ENCODE results near the gene CREBL2. TPM values are rescaled to one million over a fixed set of nuclear protein-coding genes. Genes with fewer than 3 reads are reported as not detected.
"Not testable (repeated sequence)": the region's sequence is repeated elsewhere in the genome, so short reads cannot be mapped to it uniquely, and the experiment has no call there.

The CREBL2 gene
- total and polyA plus RNA-seq, 9 donors, result 23.7 to 58.9 (median 38.2) TPM

DNA sequence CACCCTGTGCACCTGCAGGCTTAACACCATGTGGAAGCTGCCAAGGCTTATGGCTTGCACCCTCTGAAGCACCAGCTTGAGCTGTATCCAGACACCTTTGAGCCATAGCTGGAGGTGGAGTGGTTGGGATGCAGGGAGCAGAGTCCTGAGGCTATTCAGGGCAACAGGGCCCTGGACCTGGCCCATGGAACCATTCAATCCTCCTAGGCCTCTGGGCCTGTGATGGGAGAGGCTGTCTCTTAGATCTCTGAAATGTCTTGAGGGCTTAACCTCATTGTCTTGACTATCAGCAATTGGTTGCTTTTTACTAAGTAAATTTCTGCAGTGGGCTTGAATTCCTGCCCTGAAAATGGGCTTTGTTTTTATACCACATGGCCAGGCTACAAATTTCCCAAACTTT lies 36.6 kb downstream of the CREBL2 start:
- H3K27ac ChIP-seq, result no peak overlapping the region
- DNase-seq, result no peak
- no peaks in the 10 kb centered on the region for H3K4me1 ChIP-seq (ENCODE audit: insufficient read depth)
- H3K27me3 ChIP-seq, result no peaks in the 10 kb centered on the region
- H3K4me3 ChIP-seq, result no peak overlapping the region
- H3K36me3 ChIP-seq, result no peaks in the 10 kb centered on the region
- H3K9me3 ChIP-seq, result no peaks in the 10 kb centered on the region
- intact Hi-C loops (cut with DNase I), result no loop called here
- TF ChIP-seq, protein P1, sequence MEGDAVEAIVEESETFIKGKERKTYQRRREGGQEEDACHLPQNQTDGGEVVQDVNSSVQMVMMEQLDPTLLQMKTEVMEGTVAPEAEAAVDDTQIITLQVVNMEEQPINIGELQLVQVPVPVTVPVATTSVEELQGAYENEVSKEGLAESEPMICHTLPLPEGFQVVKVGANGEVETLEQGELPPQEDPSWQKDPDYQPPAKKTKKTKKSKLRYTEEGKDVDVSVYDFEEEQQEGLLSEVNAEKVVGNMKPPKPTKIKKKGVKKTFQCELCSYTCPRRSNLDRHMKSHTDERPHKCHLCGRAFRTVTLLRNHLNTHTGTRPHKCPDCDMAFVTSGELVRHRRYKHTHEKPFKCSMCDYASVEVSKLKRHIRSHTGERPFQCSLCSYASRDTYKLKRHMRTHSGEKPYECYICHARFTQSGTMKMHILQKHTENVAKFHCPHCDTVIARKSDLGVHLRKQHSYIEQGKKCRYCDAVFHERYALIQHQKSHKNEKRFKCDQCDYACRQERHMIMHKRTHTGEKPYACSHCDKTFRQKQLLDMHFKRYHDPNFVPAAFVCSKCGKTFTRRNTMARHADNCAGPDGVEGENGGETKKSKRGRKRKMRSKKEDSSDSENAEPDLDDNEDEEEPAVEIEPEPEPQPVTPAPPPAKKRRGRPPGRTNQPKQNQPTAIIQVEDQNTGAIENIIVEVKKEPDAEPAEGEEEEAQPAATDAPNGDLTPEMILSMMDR (IDR thresholded peaks at IDR 0.05), result no peak
- TF ChIP-seq POLR2A (IDR thresholded peaks at IDR 0.05), result no peak
- no peak for TF ChIP-seq EP300 (IDR thresholded peaks at IDR 0.05)

DNA sequence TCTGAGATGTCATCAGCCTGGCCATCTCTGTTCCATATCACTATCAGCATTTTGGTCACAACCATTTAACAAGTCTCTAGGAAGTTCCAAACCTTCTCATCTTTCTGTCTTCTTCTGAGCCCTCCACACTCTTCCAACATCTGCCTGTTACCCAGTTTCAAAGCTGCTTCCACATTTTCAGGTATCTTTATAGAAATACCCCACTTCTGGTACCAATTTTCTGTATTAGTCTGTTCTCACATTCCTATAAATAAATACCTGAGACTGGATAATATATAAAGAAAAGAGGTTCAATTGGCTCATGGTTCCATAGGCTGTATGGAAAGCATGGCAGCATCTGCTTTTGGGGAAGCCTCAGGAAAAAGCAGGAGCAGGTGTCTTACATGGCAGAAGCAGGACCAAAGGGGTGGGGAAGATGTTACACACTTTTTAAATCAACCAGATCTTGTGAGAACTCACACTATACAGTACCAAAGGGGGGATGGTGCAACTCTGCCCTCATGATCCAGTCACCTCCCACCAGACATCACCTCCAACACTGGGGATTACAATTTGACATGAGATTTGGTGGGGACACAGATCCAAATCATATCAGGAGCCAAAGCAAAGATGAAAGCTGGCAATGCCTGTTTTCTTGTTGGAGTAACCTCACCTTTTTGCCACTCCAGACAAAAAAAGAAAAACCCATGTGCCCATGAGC lies 37.4 kb downstream of the CREBL2 start:
- Histone ChIP-seq H3K9me3 (no peaks in the 10 kb centered on the region), H3K27me3 (no peaks in the 10 kb centered on the region), H3K4me1 (ENCODE audit: insufficient read depth) (no peaks in the 10 kb centered on the region), H3K4me3 (no peak overlapping the region), H3K36me3 (no peaks in the 10 kb centered on the region), H3K27ac (no peak overlapping the region)
- DNase-seq, result no peak
- intact Hi-C loops (cut with DNase I), result no loop called here
- TF ChIP-seq EP300 (IDR thresholded peaks at IDR 0.05), result no peak
- TF ChIP-seq POLR2A (IDR thresholded peaks at IDR 0.05), result no peak
- TF ChIP-seq, protein P1 (IDR thresholded peaks at IDR 0.05), result no peak

DNA sequence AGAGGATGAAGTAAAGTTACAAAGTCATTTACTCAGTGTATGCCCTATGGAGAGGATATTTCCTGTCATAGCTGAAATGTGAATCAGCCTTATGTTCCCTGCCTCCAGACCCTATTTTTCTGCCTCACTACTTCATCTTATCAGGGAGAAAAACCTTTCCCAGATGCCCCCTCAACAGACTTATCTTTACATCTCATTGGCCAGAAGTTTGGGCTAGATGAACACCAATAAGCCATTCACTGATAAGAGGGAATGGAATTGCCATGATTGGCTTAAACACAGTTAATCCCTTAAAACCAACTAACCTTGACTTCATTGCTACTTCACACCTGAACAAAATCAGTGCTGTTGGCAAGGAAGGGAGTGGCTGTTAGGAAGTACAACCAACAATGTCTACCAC lies 40.1 kb downstream of the CREBL2 start:
- no peaks in the 10 kb centered on the region for H3K27me3 ChIP-seq
- intact Hi-C loops (cut with DNase I), result no loop called here
- H3K36me3 ChIP-seq, result no peaks in the 10 kb centered on the region
- no peaks in the 10 kb centered on the region for H3K4me1 ChIP-seq (ENCODE audit: insufficient read depth)
- H3K27ac ChIP-seq, result no peak overlapping the region
- H3K9me3 ChIP-seq, result no peaks in the 10 kb centered on the region
- no peak for DNase-seq
- H3K4me3 ChIP-seq, result no peak overlapping the region
- TF ChIP-seq POLR2A (IDR thresholded peaks at IDR 0.05) (no peak), EP300 (IDR thresholded peaks at IDR 0.05) (no peak)
- TF ChIP-seq, protein P1 (IDR thresholded peaks at IDR 0.05), result no peak

DNA sequence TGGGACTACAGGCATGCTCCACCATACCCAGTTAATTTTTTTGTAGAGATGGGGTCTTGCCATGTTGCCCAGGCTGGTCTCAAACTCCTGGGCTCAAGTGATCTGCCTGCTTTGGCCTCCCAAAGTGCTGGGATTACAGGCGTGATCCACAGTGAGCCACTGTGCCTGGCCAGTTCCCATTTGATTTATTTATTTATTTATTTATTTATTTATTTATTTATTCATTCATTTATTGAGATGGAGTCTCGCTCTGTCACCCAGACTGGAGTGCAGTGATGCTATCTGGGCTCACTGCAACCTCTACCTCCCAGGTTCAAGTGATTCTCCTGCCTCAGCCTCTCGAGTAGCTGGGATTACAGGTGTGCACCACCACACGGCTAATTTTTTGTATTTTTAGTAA lies 41.0 kb downstream of the CREBL2 start:
- H3K9me3 ChIP-seq; H3K27me3 ChIP-seq; H3K4me1 ChIP-seq (ENCODE audit: insufficient read depth); H3K27ac ChIP-seq; DNase-seq; H3K4me3 ChIP-seq; intact Hi-C loops (cut with DNase I); H3K36me3 ChIP-seq: not testable (repeated sequence)
- WGBS, 3 donors, result 92 to 97% (median 93%) methylated on average over 4 of the region's 4 CpGs

DNA sequence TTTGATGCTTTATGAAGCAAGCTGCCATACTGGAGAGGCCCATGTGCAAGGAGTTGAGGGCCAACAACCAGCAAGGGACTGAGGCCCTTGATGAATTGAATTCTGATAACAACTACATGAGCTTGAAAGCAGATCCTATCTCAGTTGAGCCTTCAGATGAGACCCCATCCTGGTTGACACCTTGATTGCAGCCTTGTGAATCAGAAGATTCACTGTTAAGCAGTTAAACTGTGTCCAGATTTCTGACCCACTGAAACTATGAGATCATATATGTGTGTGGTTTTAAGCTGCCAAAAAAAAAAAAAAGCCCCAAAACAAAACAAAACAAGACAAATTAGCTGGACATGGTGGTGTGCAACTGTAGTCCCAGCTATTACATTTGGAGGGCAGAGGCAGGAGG lies 42.2 kb downstream of the CREBL2 start:
- DNase-seq, result no peak
- TF ChIP-seq, protein P1 (IDR thresholded peaks at IDR 0.05), result no peak
- TF ChIP-seq POLR2A (IDR thresholded peaks at IDR 0.05) (no peak), EP300 (IDR thresholded peaks at IDR 0.05) (no peak)
- intact Hi-C loops (cut with DNase I), result no loop called here

More for the DNA sequence above, 42.2 kb downstream of the CREBL2 start:
- no peak overlapping the region for H3K4me3 ChIP-seq
- no peak overlapping the region for H3K27ac ChIP-seq
- no peaks in the 10 kb centered on the region for H3K27me3 ChIP-seq
- H3K9me3 ChIP-seq, result no peaks in the 10 kb centered on the region
- H3K36me3 ChIP-seq, result no peaks in the 10 kb centered on the region
- no peaks in the 10 kb centered on the region for H3K4me1 ChIP-seq (ENCODE audit: insufficient read depth)
